Neural crest cell (in vitro differentiated cells): ENCODE measurements around the gene POLDIP3. TPM values are rescaled to one million over a fixed set of nuclear protein-coding genes. Genes with fewer than 3 reads are reported as not detected.

Source experiments
- DNase-seq: peaks from one replicate; pipeline ENCODE4 v3.0.0; 2021; ENCODE audit warnings: low read depth, mixed read lengths, low spot score
- H3K27ac Mint-ChIP-seq: one replicate; pipeline ENCODE4 v1.8.0; 2021; ENCODE audit warnings: mild to moderate bottlenecking, mixed read lengths; ENCODE audit not compliant: unreplicated experiment
- H3K27me3 Mint-ChIP-seq: 2 replicates; pipeline ENCODE4 v1.8.0; 2021; ENCODE audit warnings: low read depth, mild to moderate bottlenecking, mixed read lengths
- H3K36me3 Mint-ChIP-seq: 2 replicates; pipeline ENCODE4 v1.8.0; 2021; ENCODE audit warnings: low read depth, mild to moderate bottlenecking, mixed read lengths
- H3K4me1 Mint-ChIP-seq: 2 replicates; pipeline ENCODE4 v1.8.0; 2021; ENCODE audit warnings: mixed read lengths
- H3K4me3 Mint-ChIP-seq: one replicate; pipeline ENCODE4 v1.8.0; 2021; ENCODE audit warnings: mild to moderate bottlenecking, mixed read lengths
- H3K9me3 Mint-ChIP-seq: 2 replicates; pipeline ENCODE4 v1.8.0; 2021; ENCODE audit warnings: mixed read lengths
- total RNA-seq: library from RNA; stranded (reverse); gene quantifications from 2 replicates; pipeline ENCODE4 v1.2.1, GENCODE V29; 2021
- TF ChIP-seq, protein P1 (sequence below): fragments of 200-600 bp; sonication (generic); conservative IDR thresholded peaks from 2 replicates; pipeline ENCODE4 v1.5.0; 2021; ENCODE audit warnings: antibody characterized with exemption, mild to moderate bottlenecking

Gene POLDIP3
- total RNA-seq, 1 donor from 2014 or later = 110 TPM

GRCh38 chr22:42643634-42644421, 29.1 kb upstream of the POLDIP3 start:
- H3K4me1 Mint-ChIP-seq = peaks cover 26% of the 10 kb centered on the region
- peaks cover 2% of the 10 kb centered on the region for H3K36me3 Mint-ChIP-seq
- no peaks in the 10 kb centered on the region for H3K9me3 Mint-ChIP-seq
- H3K27ac Mint-ChIP-seq = no peak overlapping the region
- H3K4me3 Mint-ChIP-seq = no peak overlapping the region
- TF ChIP-seq, protein P1, sequence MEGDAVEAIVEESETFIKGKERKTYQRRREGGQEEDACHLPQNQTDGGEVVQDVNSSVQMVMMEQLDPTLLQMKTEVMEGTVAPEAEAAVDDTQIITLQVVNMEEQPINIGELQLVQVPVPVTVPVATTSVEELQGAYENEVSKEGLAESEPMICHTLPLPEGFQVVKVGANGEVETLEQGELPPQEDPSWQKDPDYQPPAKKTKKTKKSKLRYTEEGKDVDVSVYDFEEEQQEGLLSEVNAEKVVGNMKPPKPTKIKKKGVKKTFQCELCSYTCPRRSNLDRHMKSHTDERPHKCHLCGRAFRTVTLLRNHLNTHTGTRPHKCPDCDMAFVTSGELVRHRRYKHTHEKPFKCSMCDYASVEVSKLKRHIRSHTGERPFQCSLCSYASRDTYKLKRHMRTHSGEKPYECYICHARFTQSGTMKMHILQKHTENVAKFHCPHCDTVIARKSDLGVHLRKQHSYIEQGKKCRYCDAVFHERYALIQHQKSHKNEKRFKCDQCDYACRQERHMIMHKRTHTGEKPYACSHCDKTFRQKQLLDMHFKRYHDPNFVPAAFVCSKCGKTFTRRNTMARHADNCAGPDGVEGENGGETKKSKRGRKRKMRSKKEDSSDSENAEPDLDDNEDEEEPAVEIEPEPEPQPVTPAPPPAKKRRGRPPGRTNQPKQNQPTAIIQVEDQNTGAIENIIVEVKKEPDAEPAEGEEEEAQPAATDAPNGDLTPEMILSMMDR = no peak
- no peak for DNase-seq
- no peaks in the 10 kb centered on the region for H3K27me3 Mint-ChIP-seq

DNA sequence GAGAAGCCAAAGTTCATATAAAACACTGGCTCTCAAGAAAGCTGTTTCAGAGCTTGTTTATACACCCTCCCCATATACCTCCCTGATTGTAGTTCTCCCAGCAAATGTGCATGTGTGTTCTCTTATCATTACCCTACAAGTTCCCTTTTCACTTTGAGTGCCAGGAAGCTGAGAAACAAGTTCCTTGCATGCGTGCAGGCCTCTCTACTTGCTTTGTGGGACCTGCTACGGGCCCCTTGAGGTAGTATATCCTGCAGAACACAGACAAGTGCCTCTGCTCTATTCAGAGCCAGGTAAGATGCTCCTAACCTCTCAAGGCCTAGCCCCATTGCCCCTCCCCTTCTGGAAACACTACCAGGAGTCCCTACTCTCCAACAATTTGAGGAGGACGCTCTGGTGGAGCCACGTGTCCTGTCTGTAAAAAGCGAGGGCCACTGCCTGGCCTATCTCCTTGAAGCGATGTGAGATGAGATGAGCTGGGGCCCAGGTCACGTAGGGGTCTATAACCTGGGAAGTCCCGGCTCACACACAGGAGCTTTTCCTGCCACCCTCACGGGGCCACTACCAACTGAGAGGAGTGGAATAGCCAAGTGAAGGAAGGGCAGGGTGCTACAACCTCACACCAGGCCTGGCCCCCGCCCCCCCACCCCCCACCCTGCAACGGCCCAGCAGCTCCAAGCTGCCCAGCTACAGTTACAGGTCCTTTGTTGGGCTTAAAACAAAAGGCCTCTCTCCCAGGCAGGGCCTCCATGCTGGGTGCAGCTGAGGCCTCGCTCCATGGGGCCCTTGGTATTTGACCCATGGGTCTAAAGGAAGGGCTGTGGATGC, 28.3 kb upstream of the POLDIP3 start:
- Mint-ChIP-seq H3K27ac (no peak overlapping the region), H3K36me3 (no peaks in the 10 kb centered on the region), H3K4me3 (no peak overlapping the region), H3K27me3 (no peaks in the 10 kb centered on the region), H3K9me3 (no peaks in the 10 kb centered on the region), H3K4me1 (peaks cover 22% of the 10 kb centered on the region)
- TF ChIP-seq, protein P1 = no peak
- DNase-seq = no peak

GRCh38 chr22:42641801-42642413, 27.2 kb upstream of the POLDIP3 start:
- no peak overlapping the region for H3K4me3 Mint-ChIP-seq
- TF ChIP-seq, protein P1 = no peak
- H3K27ac Mint-ChIP-seq = no peak overlapping the region
- no peaks in the 10 kb centered on the region for H3K36me3 Mint-ChIP-seq
- H3K4me1 Mint-ChIP-seq = peaks cover 17% of the 10 kb centered on the region
- H3K27me3 Mint-ChIP-seq = no peaks in the 10 kb centered on the region
- H3K9me3 Mint-ChIP-seq = no peaks in the 10 kb centered on the region
- no peak for DNase-seq

- H3K4me3 Mint-ChIP-seq = no peak overlapping the region
- peaks cover 2% of the 10 kb centered on the region for H3K36me3 Mint-ChIP-seq
- TF ChIP-seq, protein P1 = no peak
- no peaks in the 10 kb centered on the region for H3K27me3 Mint-ChIP-seq
- H3K27ac Mint-ChIP-seq = no peak overlapping the region
- peaks cover 7% of the 10 kb centered on the region for H3K4me1 Mint-ChIP-seq
- DNase-seq = no peak
- H3K9me3 Mint-ChIP-seq = no peaks in the 10 kb centered on the region
Observed at GRCh38 chr22:42639541-42640241, 25.0 kb upstream of the POLDIP3 start.

- H3K27me3 Mint-ChIP-seq = no peaks in the 10 kb centered on the region
- no peaks in the 10 kb centered on the region for H3K9me3 Mint-ChIP-seq
- no peak overlapping the region for H3K4me3 Mint-ChIP-seq
- peaks cover 2% of the 10 kb centered on the region for H3K36me3 Mint-ChIP-seq
- H3K4me1 Mint-ChIP-seq = no peaks in the 10 kb centered on the region
- TF ChIP-seq, protein P1 = no peak
- no peak overlapping the region for H3K27ac Mint-ChIP-seq
- no peak for DNase-seq
Observed at GRCh38 chr22:42637555-42637954, 22.9 kb upstream of the POLDIP3 start.
